Lung (tissue), 12 donors: ENCODE data around the gene IFNA6. TPM values are rescaled to one million over a fixed set of nuclear protein-coding genes. Genes with fewer than 3 reads are reported as not detected.

Experiments used
- ATAC-seq: fragments of 200-7000 bp; cut with Tn5 transposase; one replicate; pipeline ENCODE4 v1.9.1; 2020; ENCODE audit warnings: moderate number of reproducible peaks; ENCODE audit not compliant: insufficient read depth, low FRiP score
- DNase-seq, 3 donors: peaks; one replicate each; pipeline ENCODE4 v3.0.0-alpha.2; 2013 to 2017
- H3K27ac ChIP-seq, 2 donors: one replicate each; pipeline ENCODE4 v1.5.1; 2013; ENCODE audit warnings: mild to moderate bottlenecking in 2 of 2, moderate library complexity in 2 of 2, control low read depth in 1 of 2, inconsistent platforms in 1 of 2, low read depth in 1 of 2, low read length in 1 of 2
- H3K27me3 ChIP-seq, 3 donors: one replicate each; pipeline ENCODE4 v1.5.1; 2013; ENCODE audit warnings: low read length in 2 of 3; ENCODE audit not compliant: control insufficient read depth in 3 of 3, insufficient read depth in 3 of 3
- H3K36me3 ChIP-seq, 4 donors: one replicate each; pipeline ENCODE4 v1.5.1; 2013; ENCODE audit warnings: low read length in 4 of 4, mild to moderate bottlenecking in 1 of 4, moderate library complexity in 1 of 4; ENCODE audit not compliant: control insufficient read depth in 4 of 4, insufficient read depth in 4 of 4
- H3K4me1 ChIP-seq, 5 donors: one replicate each; pipeline ENCODE4 v1.5.1; 2013; ENCODE audit warnings: low read length in 5 of 5, mild to moderate bottlenecking in 2 of 5, moderate library complexity in 1 of 5; ENCODE audit not compliant: control insufficient read depth in 5 of 5, insufficient read depth in 5 of 5
- H3K4me3 ChIP-seq: one replicate; pipeline ENCODE4 v1.5.1; 2013; ENCODE audit warnings: mild to moderate bottlenecking, control low read depth, moderate library complexity
- H3K9ac ChIP-seq, 2 donors: one replicate each; pipeline ENCODE4 v1.5.1; 2013; ENCODE audit warnings: low read length in 2 of 2, control low read depth in 1 of 2; ENCODE audit not compliant: insufficient read depth in 1 of 2
- H3K9me3 ChIP-seq, 4 donors: one replicate each; pipeline ENCODE4 v1.5.1; 2013; ENCODE audit warnings: low read length in 3 of 4, mild to moderate bottlenecking in 1 of 4, moderate library complexity in 1 of 4; ENCODE audit not compliant: control insufficient read depth in 4 of 4, insufficient read depth in 3 of 4
- WGBS, 2 donors: extraction: QIAGEN DNeasy Blood & Tissue Kit; methylation state at CpG; one replicate each; pipeline ENCODE4 v1.1.7; 2013; 5-methylcytosine and 5-hydroxymethylcytosine counted together
- polyA plus RNA-seq, 2 donors: library from polyadenylated mRNA; stranded (reverse); fragments of 200-250 nt; gene quantifications; one replicate each; pipeline ENCODE4 v1.2.1, GENCODE V29; 2013
- total RNA-seq, 2 donors: library from RNA; depleted of rRNA in 1 of 2; stranded (reverse); fragments of >200 nt in 1 of 2; gene quantifications; one replicate each; pipeline ENCODE4 v1.2.1, GENCODE V29; 2014 to 2021
- TF ChIP-seq, protein P1 (sequence below): IDR thresholded peaks from 2 replicates; pipeline ENCODE4 v1.5.1; 2012; ENCODE audit warnings: mild to moderate bottlenecking; ENCODE audit errors: control extremely low read depth, extremely low read depth
- donor health status: control.
- donor health status: control.
- donor health status: Bipolar disorder and iron deficiency.
- donor health status: healthy.
- donor health status: DM: yes; HTN: yes; CAD: no.

Gene IFNA6
- total and polyA plus RNA-seq, 4 donors = not detected

GRCh38 chr9:21333226-21333625, 17.5 kb downstream of the IFNA6 start:
- peaks cover 4 to 30% (median 17%) of the 10 kb centered on the region in 5 donors for H3K4me1 ChIP-seq
- TF ChIP-seq, protein P1, sequence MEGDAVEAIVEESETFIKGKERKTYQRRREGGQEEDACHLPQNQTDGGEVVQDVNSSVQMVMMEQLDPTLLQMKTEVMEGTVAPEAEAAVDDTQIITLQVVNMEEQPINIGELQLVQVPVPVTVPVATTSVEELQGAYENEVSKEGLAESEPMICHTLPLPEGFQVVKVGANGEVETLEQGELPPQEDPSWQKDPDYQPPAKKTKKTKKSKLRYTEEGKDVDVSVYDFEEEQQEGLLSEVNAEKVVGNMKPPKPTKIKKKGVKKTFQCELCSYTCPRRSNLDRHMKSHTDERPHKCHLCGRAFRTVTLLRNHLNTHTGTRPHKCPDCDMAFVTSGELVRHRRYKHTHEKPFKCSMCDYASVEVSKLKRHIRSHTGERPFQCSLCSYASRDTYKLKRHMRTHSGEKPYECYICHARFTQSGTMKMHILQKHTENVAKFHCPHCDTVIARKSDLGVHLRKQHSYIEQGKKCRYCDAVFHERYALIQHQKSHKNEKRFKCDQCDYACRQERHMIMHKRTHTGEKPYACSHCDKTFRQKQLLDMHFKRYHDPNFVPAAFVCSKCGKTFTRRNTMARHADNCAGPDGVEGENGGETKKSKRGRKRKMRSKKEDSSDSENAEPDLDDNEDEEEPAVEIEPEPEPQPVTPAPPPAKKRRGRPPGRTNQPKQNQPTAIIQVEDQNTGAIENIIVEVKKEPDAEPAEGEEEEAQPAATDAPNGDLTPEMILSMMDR = no peak
- peaks cover 0 to 12% (median 5%) of the 10 kb centered on the region in 4 donors for H3K36me3 ChIP-seq
- no peak overlapping the region for H3K27ac ChIP-seq
- no peaks in the 10 kb centered on the region for H3K9me3 ChIP-seq
- WGBS, 2 donors = 96 to 100% methylated on average over 2 of the region's 2 CpGs
- DNase-seq = no peak
- H3K27me3 ChIP-seq = no peaks in the 10 kb centered on the region
- peak overlapping the region in 1 of 2 donors; percentile 8 for H3K9ac ChIP-seq
- ATAC-seq = no peak
- H3K4me3 ChIP-seq = no peak overlapping the region

- Histone ChIP-seq H3K9me3 (no peaks in the 10 kb centered on the region), H3K36me3 (peaks cover 0 to 12% (median 5%) of the 10 kb centered on the region in 4 donors), H3K9ac (no peak overlapping the region), H3K27ac (no peak overlapping the region), H3K27me3 (no peaks in the 10 kb centered on the region), H3K4me3 (no peak overlapping the region), H3K4me1 (peaks cover 4 to 30% (median 17%) of the 10 kb centered on the region in 5 donors)
- DNase-seq (no peak), ATAC-seq (no peak)
- TF ChIP-seq, protein P1 = no peak
- 59 to 65% methylated on average over 5 of the region's 5 CpGs for WGBS, 2 donors
These were observed 18.8 kb downstream of the IFNA6 start for GRCh38 chr9:21331676-21332402.

DNA sequence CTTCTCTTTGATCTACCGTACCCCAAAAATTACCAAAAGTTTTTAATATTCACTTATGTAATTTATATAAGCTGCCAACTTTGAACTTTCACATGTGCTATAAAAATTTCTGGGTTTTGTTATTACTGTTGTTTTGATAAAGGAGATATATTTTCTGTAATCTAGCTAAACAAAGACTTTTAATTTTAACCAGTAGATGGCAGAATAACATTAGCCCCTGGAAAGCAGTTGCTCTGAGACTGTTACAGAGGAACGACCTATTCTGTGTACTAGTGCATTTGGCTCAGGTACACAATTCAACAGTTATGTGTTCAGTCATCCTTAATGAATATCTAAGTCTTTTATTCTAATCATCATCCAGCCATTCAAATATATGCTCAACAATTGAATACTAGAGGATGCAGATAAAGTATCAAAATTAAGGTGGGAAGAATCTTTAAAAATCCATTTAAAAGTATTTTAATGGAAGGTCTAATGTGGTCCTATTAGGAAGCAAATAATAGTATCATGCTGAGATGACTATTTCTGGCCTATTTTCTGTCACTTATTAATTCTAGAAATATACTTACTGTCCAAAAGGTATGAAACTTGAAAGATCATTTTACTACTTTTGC, 24.1 kb downstream of the IFNA6 start:
- peak; percentile 53 for ATAC-seq
- Histone ChIP-seq H3K4me3 (no peak overlapping the region), H3K4me1 (peaks cover 0 to 9% (median 2%) of the 10 kb centered on the region in 5 donors), H3K9me3 (no peaks in the 10 kb centered on the region), H3K27ac (no peak overlapping the region), H3K9ac (no peak overlapping the region), H3K36me3 (peaks cover 5 to 13% (median 12%) of the 10 kb centered on the region in 4 donors), H3K27me3 (no peaks in the 10 kb centered on the region)
- WGBS, 2 donors = 42 to 45% methylated on average over 2 of the region's 2 CpGs
- peak in 2 of 3 donors; percentile 56 to 64 for DNase-seq
- TF ChIP-seq, protein P1 = peak; percentile 53
